Activated CD4-positive, alpha-beta memory T cell treated with anti-CD3 and anti-CD28 coated beads for 36 hours (primary cell): ENCODE data around the gene WDR43. TPM values are rescaled to one million over a fixed set of nuclear protein-coding genes. Genes with fewer than 3 reads are reported as not detected.
A peak's percentile ranks its signal among the peaks of the same experiment; 100 is the strongest.

Experiments used
- CTCF ChIA-PET: fragments of 350-600 bp; sonication (Branson Sonifier 250); formaldehyde crosslinking; loops from one replicate; lab custom pipeline; 2021; ENCODE audit warnings: antibody characterized with exemption, inconsistent platforms; lab: Charles Lee
- POLR2A ChIA-PET: fragments of 350-600 bp; sonication (Branson Sonifier 250); formaldehyde crosslinking; loops from one replicate; lab custom pipeline; 2021; ENCODE audit warnings: antibody characterized with exemption; lab: Charles Lee
- DNase-seq: peaks from one replicate; pipeline ENCODE4 v3.0.0-alpha.2; 2020
- H3K27ac Mint-ChIP-seq: one replicate; pipeline ENCODE4 v1.8.0; 2021; ENCODE audit warnings: mixed read lengths
- H3K27me3 Mint-ChIP-seq: one replicate; pipeline ENCODE4 v1.8.0; 2021; ENCODE audit warnings: mixed read lengths
- H3K36me3 Mint-ChIP-seq: one replicate; pipeline ENCODE4 v1.8.0; 2021; ENCODE audit warnings: mixed read lengths
- H3K4me1 Mint-ChIP-seq: one replicate; pipeline ENCODE4 v1.8.0; 2021; ENCODE audit warnings: low read depth, mixed read lengths
- H3K4me3 Mint-ChIP-seq: one replicate; pipeline ENCODE4 v1.8.0; 2021; ENCODE audit warnings: mild to moderate bottlenecking, mixed read lengths
- H3K9me3 Mint-ChIP-seq: one replicate; pipeline ENCODE4 v1.8.0; 2021; ENCODE audit warnings: mixed read lengths
- intact Hi-C: fragments of 100-400 bp; cut with micrococcal nuclease; formaldehyde crosslinking; loops from one replicate; pipeline ENCODE4 v1.15.1; 2023
- total RNA-seq, 2 experiments: library from RNA; stranded (reverse); gene quantifications; one replicate each; pipeline ENCODE4 v1.2.3, GENCODE V29; 2021

The WDR43 gene
- 10 to 100 TPM; 72.7 to 84.8 TPM for total RNA-seq

GRCh38 chr2:28894470-28895188 is at the start of gene WDR43:
TSS of gene WDR43 (plus strand) at chr2:28894667. CDS start at chr2:28894699, 32 bp downstream.
- H3K27me3 Mint-ChIP-seq, result no peaks in the 10 kb centered on the region
- ChIA-PET POLR2A (interaction anchor here (0.6 to 3.3 kb wide), 7 partner anchors 9 to 347 kb away, joined by 3 to 37 read pairs (median 5); partner anchors contain the start of genes PPP1CB and TRMT61B), CTCF (interaction anchor here (1.1 kb wide), 2 partner anchors 75 to 327 kb away, joined by 3 read pairs; no protein-coding TSS in a partner anchor)
- peaks cover 34% of the 10 kb centered on the region for H3K4me1 Mint-ChIP-seq
- peak; percentile 98 for DNase-seq
- H3K9me3 Mint-ChIP-seq, result no peaks in the 10 kb centered on the region
- peaks cover 11% of the 10 kb centered on the region for H3K36me3 Mint-ChIP-seq
- H3K27ac Mint-ChIP-seq, result peak within 1 kb of the TSS; percentile 94
- H3K4me3 Mint-ChIP-seq, result peak within 1 kb of the TSS; percentile 93
- intact Hi-C loops, result loop anchor here (1.0 to 2.0 kb wide), 8 partner anchors 24 to 1252 kb away; partner anchors contain the start of genes PPP1CB, TRMT61B and YPEL5

- intact Hi-C loops, result no loop called here
- Mint-ChIP-seq H3K36me3 (peaks cover 8% of the 10 kb centered on the region), H3K9me3 (no peaks in the 10 kb centered on the region), H3K4me1 (no peaks in the 10 kb centered on the region), H3K27ac (no peak overlapping the region), H3K4me3 (no peak overlapping the region), H3K27me3 (no peaks in the 10 kb centered on the region)
- ChIA-PET POLR2A (no interaction called here), CTCF (no interaction called here)
- DNase-seq, result no peak
Measured at GRCh38 chr2:28855193-28855592, 39.3 kb upstream of the WDR43 start.

- intact Hi-C loops, result no loop called here
- CTCF ChIA-PET, result no interaction called here
- Mint-ChIP-seq H3K4me1 (no peaks in the 10 kb centered on the region), H3K27ac (no peak overlapping the region), H3K27me3 (no peaks in the 10 kb centered on the region), H3K4me3 (no peak overlapping the region), H3K36me3 (peaks cover 15% of the 10 kb centered on the region), H3K9me3 (no peaks in the 10 kb centered on the region)
- DNase-seq, result no peak
- POLR2A ChIA-PET, result no interaction called here
Measured at GRCh38 chr2:28855977-28856376, 38.5 kb upstream of the WDR43 start.

- Mint-ChIP-seq H3K4me3 (peak overlapping the region; percentile 54), H3K27me3 (no peaks in the 10 kb centered on the region), H3K27ac (no peak overlapping the region), H3K36me3 (peaks cover 10% of the 10 kb centered on the region), H3K9me3 (no peaks in the 10 kb centered on the region), H3K4me1 (peaks cover 41% of the 10 kb centered on the region)
- POLR2A ChIA-PET, result interaction anchor here (3.1 kb wide), 1 partner anchor 27 kb away, joined by 37 read pairs; the partner anchor contains the start of gene WDR43
- DNase-seq, result no peak
- CTCF ChIA-PET, result interaction anchor here (0.9 kb wide), 1 partner anchor 12 kb away, joined by 3 read pairs; no protein-coding TSS in a partner anchor
- intact Hi-C loops, result no loop called here
Measured at GRCh38 chr2:28868611-28869010, 25.9 kb upstream of the WDR43 start.

- Mint-ChIP-seq H3K36me3 (peaks cover 4% of the 10 kb centered on the region), H3K9me3 (no peaks in the 10 kb centered on the region), H3K27ac (peak overlapping the region; percentile 89), H3K4me3 (peak overlapping the region; percentile 93), H3K4me1 (peaks cover 35% of the 10 kb centered on the region), H3K27me3 (no peaks in the 10 kb centered on the region)
- POLR2A ChIA-PET, result interaction anchor here (1.2 to 3.1 kb wide), 5 partner anchors 9 to 245 kb away, joined by 3 to 37 read pairs (median 4); partner anchors contain the start of gene WDR43
- CTCF ChIA-PET, result interaction anchor here (0.9 to 1.9 kb wide), 6 partner anchors 13 to 302 kb away, joined by 3 to 10 read pairs (median 4); no protein-coding TSS in a partner anchor
- peak; percentile 32 for DNase-seq
- intact Hi-C loops, result loop anchor here (1.0 to 2.0 kb wide), 4 partner anchors 25 to 303 kb away; partner anchors contain the start of genes SPDYA and WDR43
Measured at GRCh38 chr2:28869494-28870145, 24.8 kb upstream of the WDR43 start.

GRCh38 chr2:28870146-28870891 is 24.1 kb upstream of the WDR43 start, which contains the start of gene TRMT61B:
TSS of gene TRMT61B (minus strand) at chr2:28870309. CDS start at chr2:28870277, 32 bp downstream.
- Mint-ChIP-seq H3K27me3 (no peaks in the 10 kb centered on the region), H3K9me3 (no peaks in the 10 kb centered on the region), H3K4me3 (peak within 1 kb of the TSS; percentile 93), H3K27ac (peak within 1 kb of the TSS; percentile 89), H3K36me3 (peaks cover under 1% of the 10 kb centered on the region), H3K4me1 (peaks cover 29% of the 10 kb centered on the region)
- intact Hi-C loops, result loop anchor here (1.0 to 2.0 kb wide), 4 partner anchors 24 to 304 kb away; partner anchors contain the start of genes SPDYA and WDR43
- POLR2A ChIA-PET, result interaction anchor here (0.7 to 3.1 kb wide), 9 partner anchors 10 to 246 kb away, joined by 3 to 37 read pairs (median 3); partner anchors contain the start of gene WDR43
- CTCF ChIA-PET, result interaction anchor here (1.2 to 1.9 kb wide), 5 partner anchors 26 to 303 kb away, joined by 3 to 10 read pairs (median 4); no protein-coding TSS in a partner anchor
- DNase-seq, result peak; percentile 98

GRCh38 chr2:28871620-28872019 is 22.8 kb upstream of the WDR43 start:
- Mint-ChIP-seq H3K9me3 (no peaks in the 10 kb centered on the region), H3K27me3 (peaks cover 3% of the 10 kb centered on the region), H3K36me3 (no peaks in the 10 kb centered on the region), H3K27ac (no peak overlapping the region), H3K4me3 (no peak overlapping the region), H3K4me1 (peaks cover 23% of the 10 kb centered on the region)
- CTCF ChIA-PET, result no interaction called here
- POLR2A ChIA-PET, result interaction anchor here (0.9 to 3.1 kb wide), 2 partner anchors 24 to 62 kb away, joined by 3 to 37 read pairs; partner anchors contain the start of gene WDR43
- DNase-seq, result no peak
- intact Hi-C loops, result loop anchor here (2.0 kb wide), 2 partner anchors 51 to 61 kb away; partner anchors contain the start of gene SPDYA

- no peaks in the 10 kb centered on the region for H3K4me1 Mint-ChIP-seq
- POLR2A ChIA-PET, result no interaction called here
Measured at GRCh38 chr2:28880193-28880592, 14.3 kb upstream of the WDR43 start.

GRCh38 chr2:28893488-28893887 is 979 bp upstream of the WDR43 start:
- intact Hi-C loops, result no loop called here
- Mint-ChIP-seq H3K36me3 (peaks cover 8% of the 10 kb centered on the region), H3K27ac (no peak overlapping the region), H3K4me3 (no peak overlapping the region), H3K27me3 (no peaks in the 10 kb centered on the region), H3K9me3 (no peaks in the 10 kb centered on the region), H3K4me1 (peaks cover 24% of the 10 kb centered on the region)
- DNase-seq, result no peak
- CTCF ChIA-PET, result no interaction called here
- POLR2A ChIA-PET, result no interaction called here

More at GRCh38 chr2:28880193-28880592, 14.3 kb upstream of the WDR43 start:
- Mint-ChIP-seq H3K27me3 (peaks cover 21% of the 10 kb centered on the region), H3K36me3 (no peaks in the 10 kb centered on the region), H3K27ac (no peak overlapping the region), H3K9me3 (no peaks in the 10 kb centered on the region), H3K4me3 (no peak overlapping the region)
- DNase-seq, result no peak
- CTCF ChIA-PET, result no interaction called here
- intact Hi-C loops, result no loop called here

GRCh38 chr2:28895189-28895893 is 874 bp downstream of the WDR43 start:
- Mint-ChIP-seq H3K36me3 (peaks cover 11% of the 10 kb centered on the region), H3K9me3 (no peaks in the 10 kb centered on the region), H3K4me1 (peaks cover 40% of the 10 kb centered on the region), H3K27me3 (no peaks in the 10 kb centered on the region), H3K4me3 (peak overlapping the region; percentile 93), H3K27ac (peak overlapping the region; percentile 94)
- POLR2A ChIA-PET, result interaction anchor here (1.1 to 3.3 kb wide), 6 partner anchors 8 to 347 kb away, joined by 3 to 37 read pairs (median 6); partner anchors contain the start of genes PPP1CB and TRMT61B
- CTCF ChIA-PET, result interaction anchor here (0.9 to 2.2 kb wide), 8 partner anchors 10 to 327 kb away, joined by 3 to 6 read pairs (median 4); partner anchors contain the start of genes PPP1CB and TRMT61B
- intact Hi-C loops, result loop anchor here (2.0 kb wide), 5 partner anchors 75 to 1251 kb away; partner anchors contain the start of gene YPEL5
- peak; percentile 53 for DNase-seq
